Colonic mucosa (tissue), 4 donors: ENCODE data around the gene S100A4. TPM values are rescaled to one million over a fixed set of nuclear protein-coding genes. Genes with fewer than 3 reads are reported as not detected.
"Not testable (repeated sequence)": the region's sequence is repeated elsewhere in the genome, so short reads cannot be mapped to it uniquely, and the experiment has no call there.

ENCODE experiments used
- DNase-seq: peaks from one replicate; pipeline ENCODE4 v3.0.0-alpha.2; 2020
- H3K27ac ChIP-seq: fragments of 200-600 bp; one replicate; pipeline ENCODE4 v1.8.0; 2021
- H3K27me3 ChIP-seq: fragments of 200-600 bp; one replicate; pipeline ENCODE4 v1.8.0; 2021
- H3K36me3 ChIP-seq: fragments of 200-600 bp; one replicate; pipeline ENCODE4 v1.8.0; 2021
- H3K4me1 ChIP-seq: fragments of 200-600 bp; one replicate; pipeline ENCODE4 v1.8.0; 2021; ENCODE audit warnings: mild to moderate bottlenecking
- H3K4me3 ChIP-seq: fragments of 200-600 bp; one replicate; pipeline ENCODE4 v1.8.0; 2021
- H3K9ac ChIP-seq, 2 donors: one replicate each; pipeline ENCODE4 v1.7.0; 2013; ENCODE audit warnings: control low read depth in 2 of 2, low read depth in 2 of 2, low read length in 2 of 2
- H3K9me3 ChIP-seq: fragments of 200-600 bp; one replicate; pipeline ENCODE4 v1.8.0; 2021
- CTCF ChIP-seq: fragments of 200-600 bp; IDR thresholded peaks from one replicate; pipeline ENCODE4 v1.8.0; 2022; ENCODE audit warnings: antibody characterized with exemption, mild to moderate bottlenecking
- intact Hi-C: fragments of 100-400 bp; cut with DNase I; formaldehyde crosslinking; loops from one replicate; pipeline ENCODE4 v1.14.1; 2022
- total RNA-seq, 2 donors: library from RNA; stranded (reverse); fragmentation: NEBNext Ultra II Directional in 1 of 2; extraction: Animal tissue kit (Norgen Biotek cat#: 25700) in 1 of 2; gene quantifications; one replicate each; pipeline ENCODE4 v1.2.1, GENCODE V29; 2021
- donor health status: healthy.
- donor health status: DM: no; HTN: no; CAD: no.
- donor health status: DM: no; HTN: no; CAD: no.

The S100A4 gene
- total RNA-seq, 2 donors from 2014 or later, result 41.8 to 83.8 TPM

GRCh38 chr1:153585006-153585405 lies 39.4 kb upstream of the S100A4 start:
- Histone ChIP-seq H3K9me3 (no peaks in the 10 kb centered on the region), H3K36me3 (no peaks in the 10 kb centered on the region), H3K27me3 (no peaks in the 10 kb centered on the region), H3K4me1 (no peaks in the 10 kb centered on the region), H3K27ac (no peak overlapping the region), H3K9ac (no peak overlapping the region), H3K4me3 (no peak overlapping the region)
- no peak for TF ChIP-seq CTCF
- no peak for DNase-seq
- intact Hi-C loops, result no loop called here

- TF ChIP-seq CTCF, result no peak
- H3K4me3 ChIP-seq, result no peak overlapping the region
- no peaks in the 10 kb centered on the region for H3K4me1 ChIP-seq
- H3K27ac ChIP-seq, result no peak overlapping the region
- intact Hi-C loops, result no loop called here
- no peak for DNase-seq
- no peaks in the 10 kb centered on the region for H3K27me3 ChIP-seq
- H3K9ac ChIP-seq, result no peak overlapping the region
- H3K9me3 ChIP-seq, result no peaks in the 10 kb centered on the region
- no peaks in the 10 kb centered on the region for H3K36me3 ChIP-seq
Observed at GRCh38 chr1:153583976-153584375, 38.4 kb upstream of the S100A4 start.

DNA sequence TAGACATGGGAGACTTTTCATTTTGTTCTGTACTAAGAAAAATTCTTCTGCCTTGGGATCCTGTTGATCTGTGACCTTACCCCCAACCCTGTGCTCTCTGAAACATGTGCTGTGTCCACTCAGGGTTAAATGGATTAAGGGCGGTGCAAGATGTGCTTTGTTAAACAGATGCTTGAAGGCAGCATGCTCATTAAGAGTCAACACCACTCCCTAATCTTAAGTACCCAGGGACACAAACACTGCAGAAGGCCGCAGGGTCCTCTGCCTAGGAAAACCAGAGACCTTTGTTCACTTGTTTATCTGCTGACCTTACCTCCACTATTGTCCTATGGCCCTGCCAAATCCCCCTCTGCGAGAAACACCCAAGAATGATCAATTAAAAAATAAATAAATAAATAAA lies 37.9 kb upstream of the S100A4 start:
- H3K36me3 ChIP-seq, DNase-seq, H3K4me1 ChIP-seq, H3K9ac ChIP-seq, H3K27me3 ChIP-seq, H3K9me3 ChIP-seq, H3K27ac ChIP-seq, intact Hi-C loops, H3K4me3 ChIP-seq: not testable (repeated sequence)

DNA sequence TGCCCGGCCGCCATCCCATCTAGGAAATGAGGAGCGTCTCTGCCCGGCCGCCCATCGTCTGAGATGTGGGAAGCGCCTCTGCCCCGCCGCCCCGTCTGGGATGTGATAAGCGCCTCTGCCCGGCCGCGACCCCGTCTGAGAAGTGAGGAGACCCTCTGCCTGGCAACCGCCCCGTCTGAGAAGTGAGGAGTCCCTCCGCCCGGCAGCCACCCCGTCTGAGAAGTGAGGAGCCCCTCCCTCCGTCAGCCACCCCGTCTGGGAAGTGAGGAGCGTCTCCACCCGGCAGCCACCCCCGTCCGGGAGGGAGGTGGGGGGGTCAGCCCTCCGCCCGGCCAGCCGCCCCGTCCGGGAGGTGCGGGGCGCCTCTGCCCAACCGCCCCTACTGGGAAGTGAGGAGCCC lies 37.2 kb upstream of the S100A4 start:
- intact Hi-C loops, H3K27ac ChIP-seq, H3K4me3 ChIP-seq, H3K9ac ChIP-seq, H3K9me3 ChIP-seq, DNase-seq, H3K36me3 ChIP-seq, H3K27me3 ChIP-seq, H3K4me1 ChIP-seq: not testable (repeated sequence)

- DNase-seq, result no peak
- no peaks in the 10 kb centered on the region for H3K4me1 ChIP-seq
- H3K27ac ChIP-seq, result no peak overlapping the region
- TF ChIP-seq CTCF, result no peak
- no peaks in the 10 kb centered on the region for H3K9me3 ChIP-seq
- no peaks in the 10 kb centered on the region for H3K27me3 ChIP-seq
- H3K9ac ChIP-seq, result no peak overlapping the region
- intact Hi-C loops, result loop anchor here (10.0 kb wide), 2 partner anchors 86 to 176 kb away; no protein-coding TSS in a partner anchor
- no peak overlapping the region for H3K4me3 ChIP-seq
- H3K36me3 ChIP-seq, result no peaks in the 10 kb centered on the region
Observed at GRCh38 chr1:153578936-153579335, 33.3 kb upstream of the S100A4 start.

GRCh38 chr1:153578490-153578889 lies 32.9 kb upstream of the S100A4 start:
- Histone ChIP-seq H3K27me3 (no peaks in the 10 kb centered on the region), H3K4me1 (no peaks in the 10 kb centered on the region), H3K9me3 (no peaks in the 10 kb centered on the region), H3K4me3 (no peak overlapping the region), H3K27ac (no peak overlapping the region), H3K36me3 (no peaks in the 10 kb centered on the region), H3K9ac (no peak overlapping the region)
- no peak for TF ChIP-seq CTCF
- DNase-seq, result no peak
- intact Hi-C loops, result loop anchor here (10.0 kb wide), 2 partner anchors 86 to 176 kb away; no protein-coding TSS in a partner anchor
